Measurements from ENCODE around the gene SH3BGRL2.
"Not testable (repeated sequence)": the region's sequence is repeated elsewhere in the genome, so short reads cannot be mapped to it uniquely, and the experiment has no call there.

The SH3BGRL2 gene

DNA sequence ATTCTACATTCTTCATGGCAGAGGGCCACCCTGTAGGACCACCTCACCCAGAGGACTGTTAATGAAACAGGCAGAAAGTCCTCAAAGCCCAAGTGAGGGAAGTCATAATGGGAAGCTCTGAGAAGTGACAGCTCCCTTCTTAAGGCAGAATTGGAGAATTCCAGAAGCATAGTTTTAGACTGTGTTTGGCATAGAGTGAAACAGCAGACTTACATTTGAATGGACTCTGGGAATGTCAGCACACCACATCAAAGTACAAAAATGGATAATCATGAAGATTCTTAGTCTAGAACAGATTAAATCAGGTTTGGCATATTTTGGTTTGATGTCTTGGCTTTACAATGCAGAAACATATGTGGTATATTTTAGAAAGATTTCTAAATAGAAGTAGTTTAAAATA is 17.9 kb downstream of the SH3BGRL2 start:
- no peaks in the 10 kb centered on the region for H3K27me3 ChIP-seq (ENCODE audit: insufficient read depth, insufficient read length)
- H3K9ac ChIP-seq (ENCODE audit: insufficient read length, low read depth), result no peak overlapping the region
- H3K4me3 ChIP-seq (ENCODE audit: insufficient read length, low read depth), result no peak overlapping the region
- no peak for TF ChIP-seq YY1 (IDR thresholded peaks at IDR 0.05; ENCODE audit: insufficient read depth, insufficient read length)
- no peak for TF ChIP-seq SUZ12 (IDR thresholded peaks at IDR 0.05; ENCODE audit: extremely low read depth, insufficient read depth, insufficient read length)
- TF ChIP-seq ZNF274 (IDR thresholded peaks at IDR 0.05; ENCODE audit: low read depth, low read length), result no peak
- no peaks in the 10 kb centered on the region for H3K9me3 ChIP-seq (ENCODE audit: insufficient read depth, low read length)
- H3K36me3 ChIP-seq (ENCODE audit: insufficient read depth, insufficient read length, low read length), result no peaks in the 10 kb centered on the region
- no peaks in the 10 kb centered on the region for H3K4me1 ChIP-seq (ENCODE audit: insufficient read depth, insufficient read length)
- DNase-seq (ENCODE audit: low read depth, low spot score), result no peak

GRCh38 chr6:79650950-79651349 is 19.8 kb downstream of the SH3BGRL2 start:
- H3K4me3 ChIP-seq (ENCODE audit: insufficient read length, low read depth), result no peak overlapping the region
- H3K9me3 ChIP-seq (ENCODE audit: insufficient read depth, low read length), result no peaks in the 10 kb centered on the region
- no peaks in the 10 kb centered on the region for H3K27me3 ChIP-seq (ENCODE audit: insufficient read depth, insufficient read length)
- DNase-seq (ENCODE audit: low read depth, low spot score), result no peak
- H3K4me1 ChIP-seq (ENCODE audit: insufficient read depth, insufficient read length), result no peaks in the 10 kb centered on the region
- no peaks in the 10 kb centered on the region for H3K36me3 ChIP-seq (ENCODE audit: insufficient read depth, insufficient read length, low read length)
- TF ChIP-seq SUZ12 (IDR thresholded peaks at IDR 0.05; ENCODE audit: extremely low read depth, insufficient read depth, insufficient read length) (no peak), YY1 (IDR thresholded peaks at IDR 0.05; ENCODE audit: insufficient read depth, insufficient read length) (no peak), ZNF274 (IDR thresholded peaks at IDR 0.05; ENCODE audit: low read depth, low read length) (no peak)
- H3K9ac ChIP-seq (ENCODE audit: insufficient read length, low read depth), result no peak overlapping the region

GRCh38 chr6:79656134-79656533 is 25.0 kb downstream of the SH3BGRL2 start:
- DNase-seq (ENCODE audit: low read depth, low spot score), result no peak

GRCh38 chr6:79657238-79657637 is 26.1 kb downstream of the SH3BGRL2 start:
- no peak for TF ChIP-seq SUZ12 (IDR thresholded peaks at IDR 0.05; ENCODE audit: extremely low read depth, insufficient read depth, insufficient read length)
- no peak for TF ChIP-seq ZNF274 (IDR thresholded peaks at IDR 0.05; ENCODE audit: low read depth, low read length)
- no peak for TF ChIP-seq YY1 (IDR thresholded peaks at IDR 0.05; ENCODE audit: insufficient read depth, insufficient read length)
- Histone ChIP-seq H3K4me1 (ENCODE audit: insufficient read depth, insufficient read length) (no peaks in the 10 kb centered on the region), H3K4me3 (ENCODE audit: insufficient read length, low read depth) (no peak overlapping the region), H3K27me3 (ENCODE audit: insufficient read depth, insufficient read length) (no peaks in the 10 kb centered on the region), H3K9me3 (ENCODE audit: insufficient read depth, low read length) (no peaks in the 10 kb centered on the region), H3K9ac (ENCODE audit: insufficient read length, low read depth) (no peak overlapping the region), H3K36me3 (ENCODE audit: insufficient read depth, insufficient read length, low read length) (no peaks in the 10 kb centered on the region)
- no peak for DNase-seq (ENCODE audit: low read depth, low spot score)

More at GRCh38 chr6:79656134-79656533, 25.0 kb downstream of the SH3BGRL2 start:
- Histone ChIP-seq H3K27me3 (ENCODE audit: insufficient read depth, insufficient read length) (no peaks in the 10 kb centered on the region), H3K9me3 (ENCODE audit: insufficient read depth, low read length) (no peaks in the 10 kb centered on the region), H3K4me1 (ENCODE audit: insufficient read depth, insufficient read length) (no peaks in the 10 kb centered on the region), H3K4me3 (ENCODE audit: insufficient read length, low read depth) (no peak overlapping the region), H3K36me3 (ENCODE audit: insufficient read depth, insufficient read length, low read length) (no peaks in the 10 kb centered on the region), H3K9ac (ENCODE audit: insufficient read length, low read depth) (no peak overlapping the region)
- TF ChIP-seq SUZ12 (IDR thresholded peaks at IDR 0.05; ENCODE audit: extremely low read depth, insufficient read depth, insufficient read length) (no peak), YY1 (IDR thresholded peaks at IDR 0.05; ENCODE audit: insufficient read depth, insufficient read length) (no peak), ZNF274 (IDR thresholded peaks at IDR 0.05; ENCODE audit: low read depth, low read length) (no peak)

DNA sequence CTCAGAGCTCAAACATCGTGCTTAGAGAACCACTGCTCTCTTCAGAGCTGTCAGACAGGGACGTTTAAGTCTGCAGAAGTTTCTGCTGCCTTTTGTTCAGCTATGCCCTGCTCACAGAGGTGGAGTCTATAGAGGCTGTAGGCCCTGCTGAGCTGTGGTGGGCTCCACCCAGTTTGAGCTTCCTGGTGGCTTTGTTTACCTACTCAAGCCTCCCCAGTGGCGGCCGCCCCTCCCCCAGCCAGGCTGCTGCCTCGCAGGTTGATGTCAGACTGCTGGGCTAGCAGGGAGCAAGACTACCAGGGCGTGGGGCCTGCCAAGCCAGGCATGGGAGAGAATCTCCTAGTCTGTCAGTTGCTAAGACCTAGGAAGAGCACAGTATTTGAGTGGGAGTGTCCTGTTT is 32.5 kb downstream of the SH3BGRL2 start:
- not testable (repeated sequence) for H3K9me3 ChIP-seq (ENCODE audit: insufficient read depth, low read length)

DNA sequence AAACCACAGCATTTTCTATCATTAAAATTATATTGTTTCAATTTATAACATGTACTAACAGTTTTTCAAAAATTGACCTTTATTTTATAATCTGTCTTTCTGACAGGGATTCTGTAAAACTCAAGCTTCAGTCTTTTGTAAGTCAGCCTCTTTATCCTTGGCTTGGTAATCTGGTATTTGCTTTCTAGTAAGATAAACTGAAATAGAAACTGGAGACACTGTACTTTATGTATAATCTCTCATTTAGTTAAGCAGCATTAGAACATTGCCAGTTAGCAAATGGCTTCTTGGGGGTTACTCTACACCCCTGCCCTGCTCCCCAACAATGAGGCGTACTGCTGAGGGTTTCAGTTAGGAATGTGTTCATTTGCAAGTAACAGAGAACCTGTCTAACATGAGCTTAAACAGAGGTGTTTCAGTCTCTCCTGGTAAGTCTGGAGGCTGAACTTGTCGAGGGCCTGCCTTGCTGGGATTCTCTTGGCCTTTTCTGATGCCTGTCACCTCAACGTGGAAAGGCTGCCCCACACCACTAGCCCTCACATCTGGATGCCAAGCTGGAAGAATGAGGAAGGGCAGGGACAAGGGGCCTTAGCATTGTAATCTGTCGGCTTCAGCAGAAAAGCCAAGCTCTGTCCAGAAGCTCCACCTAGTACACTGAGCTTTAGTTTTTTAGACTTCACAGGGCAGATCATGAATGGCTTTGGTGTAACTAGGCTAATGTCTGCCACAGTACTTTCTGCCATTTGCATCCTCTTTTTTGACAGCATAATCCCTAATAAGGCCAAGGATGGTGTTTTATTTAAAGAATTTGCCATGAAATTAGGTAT is 34.8 kb downstream of the SH3BGRL2 start:
- DNase-seq (ENCODE audit: low read depth, low spot score), result no peak
- TF ChIP-seq YY1 (IDR thresholded peaks at IDR 0.05; ENCODE audit: insufficient read depth, insufficient read length) (no peak), ZNF274 (IDR thresholded peaks at IDR 0.05; ENCODE audit: low read depth, low read length) (no peak), SUZ12 (IDR thresholded peaks at IDR 0.05; ENCODE audit: extremely low read depth, insufficient read depth, insufficient read length) (no peak)
- Histone ChIP-seq H3K36me3 (ENCODE audit: insufficient read depth, insufficient read length, low read length) (no peaks in the 10 kb centered on the region), H3K4me3 (ENCODE audit: insufficient read length, low read depth) (no peak overlapping the region), H3K4me1 (ENCODE audit: insufficient read depth, insufficient read length) (no peaks in the 10 kb centered on the region), H3K9me3 (ENCODE audit: insufficient read depth, low read length) (no peaks in the 10 kb centered on the region), H3K27me3 (ENCODE audit: insufficient read depth, insufficient read length) (no peaks in the 10 kb centered on the region), H3K9ac (ENCODE audit: insufficient read length, low read depth) (no peak overlapping the region)

More for the DNA sequence above, 32.5 kb downstream of the SH3BGRL2 start:
- not testable (repeated sequence) for H3K9ac ChIP-seq (ENCODE audit: insufficient read length, low read depth); H3K4me3 ChIP-seq (ENCODE audit: insufficient read length, low read depth); H3K27me3 ChIP-seq (ENCODE audit: insufficient read depth, insufficient read length); H3K36me3 ChIP-seq (ENCODE audit: insufficient read depth, insufficient read length, low read length); H3K4me1 ChIP-seq (ENCODE audit: insufficient read depth, insufficient read length)
- DNase-seq (ENCODE audit: low read depth, low spot score), result peak; percentile 33

DNA sequence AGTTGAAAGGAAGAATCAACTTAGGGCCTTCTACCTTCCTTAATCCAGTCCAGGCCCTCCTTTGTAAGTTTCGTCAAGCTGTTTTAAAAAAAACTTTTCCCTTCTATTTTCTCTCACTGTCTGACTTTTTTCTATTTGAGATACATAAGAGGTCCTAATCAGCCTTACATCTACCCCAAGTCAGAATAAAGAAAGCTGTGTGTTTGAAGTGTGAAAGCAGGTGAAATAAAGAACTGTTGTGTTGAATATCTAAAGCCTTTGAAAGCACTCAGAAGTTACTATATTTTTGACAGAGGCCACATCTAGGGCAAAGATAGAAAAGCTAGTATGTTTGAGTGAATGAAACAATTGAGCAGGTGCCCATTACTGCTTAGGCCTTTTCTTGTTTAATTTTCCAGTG is 35.5 kb downstream of the SH3BGRL2 start:
- no peak for DNase-seq (ENCODE audit: low read depth, low spot score)
- no peaks in the 10 kb centered on the region for H3K27me3 ChIP-seq (ENCODE audit: insufficient read depth, insufficient read length)
- TF ChIP-seq YY1 (IDR thresholded peaks at IDR 0.05; ENCODE audit: insufficient read depth, insufficient read length), result no peak
- TF ChIP-seq SUZ12 (IDR thresholded peaks at IDR 0.05; ENCODE audit: extremely low read depth, insufficient read depth, insufficient read length), result no peak
- TF ChIP-seq ZNF274 (IDR thresholded peaks at IDR 0.05; ENCODE audit: low read depth, low read length), result no peak
- H3K4me1 ChIP-seq (ENCODE audit: insufficient read depth, insufficient read length), result no peaks in the 10 kb centered on the region
- H3K36me3 ChIP-seq (ENCODE audit: insufficient read depth, insufficient read length, low read length), result no peaks in the 10 kb centered on the region
- no peaks in the 10 kb centered on the region for H3K9me3 ChIP-seq (ENCODE audit: insufficient read depth, low read length)
- H3K9ac ChIP-seq (ENCODE audit: insufficient read length, low read depth), result no peak overlapping the region
- no peak overlapping the region for H3K4me3 ChIP-seq (ENCODE audit: insufficient read length, low read depth)

Measured in NT2/D1 (cell line).